Glutamatergic neuron (in vitro differentiated cells): ENCODE results near the gene TRPM2. TPM values are rescaled to one million over a fixed set of nuclear protein-coding genes. Genes with fewer than 3 reads are reported as not detected.

Source experiments
- DNase-seq: peaks from one replicate; pipeline ENCODE4 v3.0.0; 2022
- H3K27ac Mint-ChIP-seq: one replicate; pipeline ENCODE4 v1.8.0; 2020; ENCODE audit warnings: mild to moderate bottlenecking, mixed read lengths, inconsistent platforms; ENCODE audit not compliant: unreplicated experiment
- H3K27me3 Mint-ChIP-seq: one replicate; pipeline ENCODE4 v1.8.0; 2020; ENCODE audit warnings: mild to moderate bottlenecking, moderate library complexity, mixed read lengths, inconsistent platforms; ENCODE audit not compliant: unreplicated experiment
- H3K36me3 Mint-ChIP-seq: one replicate; pipeline ENCODE4 v1.8.0; 2020; ENCODE audit warnings: mild to moderate bottlenecking, mixed read lengths, inconsistent platforms; ENCODE audit not compliant: unreplicated experiment
- H3K4me1 Mint-ChIP-seq: one replicate; pipeline ENCODE4 v1.8.0; 2020; ENCODE audit warnings: mild to moderate bottlenecking, low read depth, mixed read lengths, inconsistent platforms; ENCODE audit not compliant: unreplicated experiment
- H3K4me3 Mint-ChIP-seq: one replicate; pipeline ENCODE4 v1.8.0; 2020; ENCODE audit warnings: mild to moderate bottlenecking, mixed read lengths, inconsistent platforms; ENCODE audit not compliant: unreplicated experiment
- H3K9me3 Mint-ChIP-seq: one replicate; pipeline ENCODE4 v1.8.0; 2020; ENCODE audit warnings: mild to moderate bottlenecking, moderate library complexity, mixed read lengths, inconsistent platforms; ENCODE audit not compliant: unreplicated experiment
- total RNA-seq: library from RNA; stranded (reverse); fragmentation: NEBNext Ultra II Directional; extraction: Animal tissue kit (Norgen Biotek cat#: 25700); gene quantifications from one replicate; pipeline ENCODE4 v1.2.1, GENCODE V29; 2021; ENCODE audit not compliant: unreplicated experiment
- TF ChIP-seq, protein P1 (sequence below): fragments of 200-600 bp; sonication (generic); IDR thresholded peaks from one replicate; pipeline ENCODE4 v1.5.0; 2021; ENCODE audit not compliant: partially characterized antibody, unreplicated experiment

Gene TRPM2
- total RNA-seq, 1 donor from 2014 or later: not detected

DNA sequence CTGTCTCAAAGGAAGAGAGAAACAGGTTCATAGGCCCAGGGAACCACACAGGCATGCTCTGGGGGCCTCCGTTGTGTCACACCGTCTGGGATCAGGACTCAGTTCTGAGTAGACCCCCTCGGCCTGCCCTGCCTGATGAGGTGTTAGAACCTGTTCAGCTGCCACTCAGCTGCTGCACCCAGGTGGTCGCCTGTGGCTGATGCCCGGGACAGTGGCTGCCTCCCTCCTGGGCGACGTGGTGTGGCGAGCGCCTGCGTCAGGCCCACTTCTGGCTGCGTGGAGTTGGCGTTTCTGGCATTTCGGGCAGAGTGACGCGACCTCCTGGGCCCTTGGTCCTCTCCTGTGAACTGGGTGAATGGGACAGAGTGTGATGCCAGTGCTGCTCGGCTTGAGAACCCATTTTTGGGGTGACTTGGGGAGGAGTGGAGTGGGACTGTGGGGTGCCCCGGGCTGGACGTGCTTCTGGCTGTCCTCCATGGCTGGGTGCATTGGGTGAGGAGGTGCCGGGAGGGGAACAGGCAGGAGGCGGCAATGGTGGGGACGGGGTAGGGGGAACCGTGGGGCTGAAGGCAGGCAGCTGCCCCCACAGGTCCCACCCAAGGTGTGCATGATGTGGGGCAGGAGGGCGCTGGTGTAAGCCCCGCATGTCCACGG is 25.1 kb upstream of the TRPM2 start:
- H3K36me3 Mint-ChIP-seq: no peaks in the 10 kb centered on the region
- DNase-seq: no peak
- peaks cover 7% of the 10 kb centered on the region for H3K4me1 Mint-ChIP-seq
- H3K27me3 Mint-ChIP-seq: peaks cover 13% of the 10 kb centered on the region
- H3K9me3 Mint-ChIP-seq: peaks cover 6% of the 10 kb centered on the region
- TF ChIP-seq, protein P1, sequence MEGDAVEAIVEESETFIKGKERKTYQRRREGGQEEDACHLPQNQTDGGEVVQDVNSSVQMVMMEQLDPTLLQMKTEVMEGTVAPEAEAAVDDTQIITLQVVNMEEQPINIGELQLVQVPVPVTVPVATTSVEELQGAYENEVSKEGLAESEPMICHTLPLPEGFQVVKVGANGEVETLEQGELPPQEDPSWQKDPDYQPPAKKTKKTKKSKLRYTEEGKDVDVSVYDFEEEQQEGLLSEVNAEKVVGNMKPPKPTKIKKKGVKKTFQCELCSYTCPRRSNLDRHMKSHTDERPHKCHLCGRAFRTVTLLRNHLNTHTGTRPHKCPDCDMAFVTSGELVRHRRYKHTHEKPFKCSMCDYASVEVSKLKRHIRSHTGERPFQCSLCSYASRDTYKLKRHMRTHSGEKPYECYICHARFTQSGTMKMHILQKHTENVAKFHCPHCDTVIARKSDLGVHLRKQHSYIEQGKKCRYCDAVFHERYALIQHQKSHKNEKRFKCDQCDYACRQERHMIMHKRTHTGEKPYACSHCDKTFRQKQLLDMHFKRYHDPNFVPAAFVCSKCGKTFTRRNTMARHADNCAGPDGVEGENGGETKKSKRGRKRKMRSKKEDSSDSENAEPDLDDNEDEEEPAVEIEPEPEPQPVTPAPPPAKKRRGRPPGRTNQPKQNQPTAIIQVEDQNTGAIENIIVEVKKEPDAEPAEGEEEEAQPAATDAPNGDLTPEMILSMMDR: no peak
- H3K4me3 Mint-ChIP-seq: no peak overlapping the region
- H3K27ac Mint-ChIP-seq: no peak overlapping the region

DNA sequence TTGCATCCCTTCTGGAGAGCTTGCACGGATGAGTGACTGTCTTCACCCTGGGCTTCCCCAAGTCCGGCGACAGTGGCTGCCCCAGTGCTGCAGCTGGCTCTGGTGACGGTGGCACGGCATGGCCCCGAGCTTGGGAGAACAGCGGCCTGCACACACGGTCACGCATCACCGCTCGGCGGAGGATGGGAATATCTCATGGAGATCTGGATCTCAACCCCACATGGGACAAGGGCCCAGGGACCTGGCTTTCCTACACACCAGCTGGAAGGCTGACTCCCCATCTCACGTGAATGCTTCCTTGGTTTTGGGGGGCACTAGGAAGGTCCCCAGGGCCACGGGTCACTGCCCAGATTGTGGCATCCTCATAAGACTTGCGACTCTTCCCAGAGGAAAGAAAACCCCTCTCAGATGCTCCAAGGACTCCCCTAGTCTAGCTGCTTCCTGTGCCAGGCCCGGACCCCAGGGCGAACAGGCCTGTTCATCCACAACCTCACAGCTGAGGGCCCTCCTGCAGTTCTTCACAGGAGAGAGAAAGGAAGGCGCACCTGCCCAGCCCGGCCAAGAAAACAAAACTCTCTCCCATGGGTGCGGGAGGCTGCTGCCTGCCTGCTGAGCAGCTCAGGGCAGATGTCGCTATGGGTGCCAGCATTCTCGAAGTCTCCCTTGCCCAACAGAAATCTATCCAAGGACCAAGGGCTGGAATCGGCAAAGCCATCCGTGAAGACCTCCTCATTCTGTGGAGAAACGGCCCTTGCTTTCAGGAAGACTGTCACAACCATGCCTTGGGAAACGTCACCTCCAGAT is 24.1 kb upstream of the TRPM2 start:
- Mint-ChIP-seq H3K36me3 (no peaks in the 10 kb centered on the region), H3K4me3 (no peak overlapping the region), H3K4me1 (peaks cover 7% of the 10 kb centered on the region), H3K27ac (no peak overlapping the region), H3K9me3 (peaks cover 6% of the 10 kb centered on the region), H3K27me3 (peaks cover 13% of the 10 kb centered on the region)
- DNase-seq: no peak
- TF ChIP-seq, protein P1: no peak

DNA sequence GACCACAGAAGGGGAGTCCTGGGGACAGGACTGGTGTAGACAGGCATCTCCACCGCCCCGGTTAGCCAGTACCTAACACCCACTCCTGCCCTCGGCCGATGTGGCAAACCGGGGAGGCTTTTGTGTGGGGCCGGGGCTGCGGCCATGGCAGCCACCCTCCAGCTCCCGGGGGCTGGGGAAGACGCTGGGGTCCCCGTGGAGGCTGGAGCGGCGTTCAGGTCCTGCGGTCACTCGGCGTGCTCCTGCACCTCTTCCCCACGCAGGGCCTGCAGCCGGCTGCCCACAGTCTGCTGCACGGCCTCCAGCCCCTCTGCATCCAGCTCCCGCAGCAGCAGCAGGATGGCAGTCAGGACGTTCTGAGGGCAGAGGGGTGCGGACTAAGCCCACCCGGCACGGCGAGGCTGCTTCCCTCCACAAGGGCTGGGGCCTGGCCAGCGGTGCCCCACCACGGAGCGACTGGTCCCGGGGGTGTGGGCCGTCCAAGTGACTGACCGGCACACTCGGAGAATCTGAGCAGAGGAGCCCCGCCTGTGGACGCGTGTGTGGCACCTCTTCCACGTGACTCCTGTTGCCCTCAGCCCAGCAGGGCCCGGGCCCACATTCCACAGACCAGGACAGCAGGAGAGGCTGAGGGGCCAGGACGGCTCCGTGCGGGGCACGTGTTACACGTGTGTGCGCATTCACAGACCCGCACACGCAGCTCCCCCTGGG is 23.3 kb upstream of the TRPM2 start:
- H3K36me3 Mint-ChIP-seq: no peaks in the 10 kb centered on the region
- H3K4me1 Mint-ChIP-seq: peaks cover 7% of the 10 kb centered on the region
- TF ChIP-seq, protein P1: no peak
- H3K9me3 Mint-ChIP-seq: peaks cover 6% of the 10 kb centered on the region
- no peak overlapping the region for H3K27ac Mint-ChIP-seq
- peaks cover 13% of the 10 kb centered on the region for H3K27me3 Mint-ChIP-seq
- H3K4me3 Mint-ChIP-seq: no peak overlapping the region
- no peak for DNase-seq

DNA sequence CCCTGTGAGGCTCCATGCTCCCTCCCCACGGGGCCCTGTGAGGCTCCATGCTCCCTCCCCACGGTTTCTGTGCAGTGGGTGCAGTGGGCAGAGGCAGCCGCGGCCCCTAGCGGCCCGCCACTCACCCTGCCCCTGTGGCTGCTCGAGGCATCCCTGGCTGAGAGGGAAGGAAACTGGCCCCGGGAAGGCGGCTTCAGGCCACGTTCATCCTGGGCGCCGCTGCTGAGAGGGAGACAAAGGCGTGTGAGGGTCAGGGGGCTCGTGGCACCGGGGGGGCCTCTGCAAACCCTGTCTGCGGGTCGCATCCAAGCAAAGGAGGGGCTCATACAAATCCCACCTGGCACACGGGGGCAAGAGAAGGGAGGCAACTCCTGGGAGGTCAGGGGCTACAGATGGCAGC is 22.7 kb upstream of the TRPM2 start:
- H3K4me1 Mint-ChIP-seq: peaks cover 7% of the 10 kb centered on the region
- TF ChIP-seq, protein P1: no peak
- no peak overlapping the region for H3K4me3 Mint-ChIP-seq
- H3K9me3 Mint-ChIP-seq: peaks cover 6% of the 10 kb centered on the region
- DNase-seq: no peak
- H3K36me3 Mint-ChIP-seq: no peaks in the 10 kb centered on the region
- peaks cover 13% of the 10 kb centered on the region for H3K27me3 Mint-ChIP-seq
- H3K27ac Mint-ChIP-seq: no peak overlapping the region
